HG03025 (cell line): ENCODE data around the gene NXPE3.

Source experiments
- ATAC-seq: cut with Tn5 transposase; IDR thresholded peaks from one replicate; pipeline ENCODE4 v1.9.1; 2021; ENCODE audit warnings: mild to moderate bottlenecking, moderate library complexity; ENCODE audit not compliant: unreplicated experiment, low FRiP score

Gene NXPE3

GRCh38 chr3:101801174-101801573, 22.2 kb downstream of the NXPE3 start:
- no peak for ATAC-seq

- ATAC-seq, result no peak
Observed at GRCh38 chr3:101802179-101802578, 23.2 kb downstream of the NXPE3 start.

DNA sequence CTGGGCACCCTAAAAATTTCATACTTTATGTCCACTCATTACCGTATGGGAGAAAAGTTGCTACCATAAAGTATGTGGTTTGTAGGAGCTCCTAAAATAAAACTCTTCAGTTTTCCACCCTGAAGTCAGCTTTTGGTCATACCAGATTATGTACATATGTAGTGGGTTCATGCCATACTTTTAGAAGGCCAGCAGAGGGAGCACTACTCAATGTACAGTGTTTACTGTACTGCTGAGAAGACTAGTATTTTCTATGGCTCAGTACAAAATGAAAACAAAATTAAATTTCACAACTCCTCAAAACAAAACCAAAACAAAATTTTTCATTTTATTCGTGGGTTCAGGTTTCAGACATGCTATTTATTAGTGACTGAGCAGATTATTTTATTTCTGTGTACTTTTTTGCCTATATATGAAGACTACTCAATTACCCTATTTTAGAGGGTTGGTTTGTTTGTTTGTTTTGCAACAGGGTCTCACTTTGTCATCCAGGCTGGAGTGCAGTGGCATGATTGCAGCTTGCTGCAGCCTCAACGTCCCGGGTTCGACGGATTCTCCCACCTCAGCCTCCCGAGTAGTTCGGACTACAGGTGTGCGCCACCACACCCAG, 24.3 kb downstream of the NXPE3 start:
- ATAC-seq, result peak; percentile 93

DNA sequence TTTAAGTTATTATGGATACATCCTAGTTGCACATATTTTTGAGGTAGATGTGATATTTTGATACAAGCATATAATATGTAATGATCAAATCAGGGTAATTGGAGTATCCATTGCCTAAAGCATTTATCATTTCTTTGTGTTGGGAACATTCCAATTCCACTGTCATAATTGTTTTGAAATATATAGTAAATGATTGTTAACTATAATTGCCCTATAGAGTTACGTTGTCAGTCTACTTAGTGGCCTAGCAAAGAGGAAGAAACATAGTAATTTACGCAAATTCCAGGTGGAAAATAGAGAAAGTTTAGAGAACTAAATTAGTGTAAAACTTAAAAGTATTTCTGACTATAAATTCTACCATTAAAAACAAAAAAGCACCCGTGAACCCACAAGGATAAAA, 24.9 kb downstream of the NXPE3 start:
- no peak for ATAC-seq

DNA sequence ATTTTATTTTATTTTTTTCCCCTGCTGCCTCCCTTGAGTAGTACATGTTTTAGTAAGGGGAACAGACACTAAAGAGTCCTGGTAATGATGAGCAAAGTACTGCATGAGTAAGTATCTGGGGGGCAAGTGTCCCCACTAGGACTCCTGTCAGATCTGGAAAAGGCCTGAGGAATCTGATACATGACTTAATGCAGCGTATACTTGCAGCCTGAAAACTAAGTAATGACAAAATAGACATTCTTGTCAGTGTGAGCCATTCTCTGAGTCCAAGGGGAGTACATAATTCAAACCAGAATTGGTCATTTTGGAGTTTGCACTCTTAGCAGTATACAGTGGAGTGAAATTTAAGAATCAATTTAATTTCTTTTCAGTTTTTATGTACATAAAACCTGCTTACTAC, 27.5 kb downstream of the NXPE3 start:
- ATAC-seq, result no peak

- peak; percentile 61 for ATAC-seq
Observed at GRCh38 chr3:101807888-101808287, 28.9 kb downstream of the NXPE3 start.

DNA sequence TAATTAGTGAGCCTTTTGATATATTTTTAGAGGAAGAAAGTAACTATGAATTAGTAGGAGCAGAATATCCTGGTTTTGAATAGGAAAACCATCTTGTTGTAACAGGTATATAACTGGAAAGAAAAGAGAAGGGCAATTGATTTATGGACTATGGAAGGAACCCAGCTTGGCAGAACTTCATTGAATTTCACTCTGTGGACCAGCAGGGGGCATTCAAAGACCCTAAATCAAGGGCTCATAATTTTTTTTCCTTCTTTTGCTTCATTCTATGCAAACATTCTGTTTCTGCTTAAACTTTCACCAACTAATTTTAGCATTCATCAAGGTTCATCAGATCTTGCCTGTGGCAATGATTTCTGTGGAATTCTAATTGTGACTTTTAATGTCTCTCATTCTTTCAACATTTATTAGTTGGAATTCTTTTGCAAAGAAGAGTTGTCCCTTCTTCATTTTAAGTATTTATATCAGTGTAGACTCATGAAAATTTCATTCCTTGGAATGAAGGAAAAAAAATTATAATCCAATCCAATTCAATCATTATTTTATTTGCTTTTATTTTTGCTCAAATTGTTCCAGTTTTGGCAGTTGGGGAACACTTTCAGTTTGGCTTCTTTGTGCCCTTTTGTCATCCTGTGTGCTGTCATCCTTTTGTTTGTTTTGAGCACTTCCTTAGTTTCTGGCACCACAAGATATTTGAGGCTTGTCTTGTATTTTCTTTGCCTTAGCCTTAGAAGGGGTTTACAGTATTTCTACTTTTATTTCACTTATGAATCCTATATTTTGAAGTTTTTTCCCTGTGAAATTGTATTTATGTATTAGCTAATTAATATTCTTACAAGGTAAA, 30.4 kb downstream of the NXPE3 start:
- ATAC-seq, result no peak

DNA sequence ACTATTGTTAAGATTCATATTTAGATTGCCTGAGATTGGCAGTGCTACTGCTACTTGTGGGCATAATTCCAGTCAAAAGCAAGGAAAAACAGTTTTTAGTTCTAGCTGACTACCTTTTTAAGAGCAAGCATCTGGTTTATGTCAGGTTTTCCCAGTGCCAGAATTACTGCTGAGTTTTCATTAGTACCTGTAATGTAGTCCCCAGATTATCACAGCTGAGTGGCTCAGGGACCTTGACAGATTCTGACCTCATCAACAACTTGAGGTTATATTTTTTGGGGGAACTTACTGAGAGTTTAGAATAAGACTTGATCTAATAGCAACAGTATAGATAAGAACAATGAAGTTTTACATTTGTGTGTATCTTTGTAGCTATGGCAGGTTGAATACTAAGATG, 31.0 kb downstream of the NXPE3 start:
- no peak for ATAC-seq

GRCh38 chr3:101811875-101812274, 32.9 kb downstream of the NXPE3 start:
- ATAC-seq, result no peak

- ATAC-seq, result no peak
Observed at GRCh38 chr3:101812895-101813294, 33.9 kb downstream of the NXPE3 start.

DNA sequence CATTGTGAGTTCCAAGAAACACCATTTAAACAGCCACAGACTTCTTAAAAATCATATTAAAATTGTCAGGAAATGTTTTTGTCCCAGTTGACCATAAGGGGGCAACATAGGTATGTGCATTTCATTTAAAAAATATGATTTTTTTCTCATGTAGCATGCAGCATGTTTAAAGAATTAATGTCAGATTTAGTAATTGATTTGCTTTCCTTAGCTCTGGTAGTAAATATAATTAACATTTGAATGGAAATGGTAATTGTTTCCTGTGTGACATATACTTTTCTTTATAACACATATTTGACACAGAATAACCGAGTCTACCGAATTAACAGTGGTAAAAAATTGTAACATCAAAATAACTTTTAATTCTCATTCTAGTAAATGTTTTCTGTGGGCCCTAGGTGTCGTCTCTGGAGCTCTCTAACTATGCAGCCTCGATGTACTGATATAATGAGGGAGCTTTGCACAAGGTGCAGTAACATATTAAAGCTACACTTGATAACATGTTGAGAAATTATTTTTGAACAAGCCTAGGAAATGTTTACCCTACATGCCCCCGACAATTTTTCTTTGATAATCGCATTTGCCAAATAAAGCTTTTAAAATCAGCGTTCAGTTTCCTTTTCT, 34.9 kb downstream of the NXPE3 start:
- ATAC-seq, result no peak

- ATAC-seq, result no peak
Observed at GRCh38 chr3:101814835-101815234, 35.8 kb downstream of the NXPE3 start.

- no peak for ATAC-seq
Observed at GRCh38 chr3:101816215-101817149, 37.5 kb downstream of the NXPE3 start.

GRCh38 chr3:101817992-101818391, 39.0 kb downstream of the NXPE3 start:
- no peak for ATAC-seq

DNA sequence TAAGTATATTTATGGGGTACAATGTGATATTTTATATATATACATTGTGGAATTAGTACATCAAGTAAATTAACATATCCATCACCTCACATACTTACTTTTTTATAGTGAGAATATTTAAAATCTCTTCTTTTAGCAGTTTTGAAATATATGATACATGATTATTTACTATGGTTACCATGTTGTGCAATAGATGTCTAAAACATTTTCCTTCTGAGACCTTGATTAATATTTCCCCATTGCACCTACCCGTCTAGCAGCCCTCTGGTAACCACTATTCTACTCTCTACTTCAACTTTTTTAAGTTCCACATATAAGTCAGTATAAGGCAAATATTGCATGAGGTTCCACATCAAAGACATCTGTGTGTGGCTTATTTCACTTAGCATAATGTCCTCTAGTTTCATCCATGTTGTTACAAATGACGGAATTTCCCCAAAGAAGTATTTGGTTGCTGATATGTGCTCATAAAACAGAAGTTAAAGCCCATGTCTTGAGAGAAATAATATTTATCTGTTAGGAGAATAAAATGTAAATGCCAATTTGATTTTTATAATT, 40.7 kb downstream of the NXPE3 start:
- ATAC-seq, result no peak

DNA sequence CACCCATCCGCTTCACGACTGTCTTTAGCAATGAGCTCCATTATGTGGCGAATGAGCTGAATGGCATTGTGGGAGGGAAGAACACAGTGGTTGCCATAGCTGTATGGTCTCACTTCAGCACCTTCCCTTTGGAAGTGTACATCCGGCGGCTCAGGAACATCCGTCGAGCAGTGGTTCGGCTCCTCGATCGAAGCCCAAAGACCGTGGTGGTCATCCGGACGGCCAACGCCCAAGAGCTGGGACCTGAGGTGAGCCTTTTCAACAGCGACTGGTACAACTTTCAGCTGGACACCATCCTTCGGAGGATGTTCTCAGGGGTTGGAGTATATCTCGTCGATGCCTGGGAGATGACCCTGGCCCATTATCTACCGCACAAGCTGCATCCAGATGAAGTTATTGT, 42.5 kb downstream of the NXPE3 start:
- no peak for ATAC-seq

DNA sequence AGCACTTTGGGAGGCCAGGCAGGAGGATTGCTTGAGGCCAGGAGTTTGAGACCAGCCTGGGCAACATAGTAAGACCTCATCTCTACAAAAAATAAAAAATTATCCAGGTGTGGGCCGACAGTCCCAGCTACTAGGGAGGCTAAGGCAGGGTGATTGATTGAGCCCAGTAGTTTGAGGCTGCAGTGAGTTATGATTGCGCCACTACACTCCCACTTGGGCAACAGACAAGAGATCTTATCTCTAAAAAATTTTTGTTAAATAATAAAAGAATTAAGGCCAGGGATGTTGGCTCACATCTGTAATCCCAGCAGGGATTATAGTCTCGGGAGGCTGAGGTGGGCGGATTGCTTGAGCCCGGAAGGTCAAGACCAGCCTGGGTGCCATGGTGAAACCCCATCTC, 44.5 kb downstream of the NXPE3 start:
- ATAC-seq, result no peak

- no peak for ATAC-seq
Observed at GRCh38 chr3:101824702-101825101, 45.7 kb downstream of the NXPE3 start.

- ATAC-seq, result no peak
Observed at GRCh38 chr3:101825904-101826445, 47.0 kb downstream of the NXPE3 start.
